CD4-positive, alpha-beta T cell treated with Interferon alpha-2 for 1 hour (primary cell): ENCODE measurements around the gene RBM23.
"Not testable (repeated sequence)": the region's sequence is repeated elsewhere in the genome, so short reads cannot be mapped to it uniquely, and the experiment has no call there.

Experiments used
- DNase-seq, 2 donors: peaks; one replicate each; pipeline ENCODE4 v3.0.0-alpha.2; 2020 to 2022

The RBM23 gene

GRCh38 chr14:22918804-22919600 is at the start of gene RBM23:
TSS of gene RBM23 (minus strand) at chr14:22919149.
- DNase-seq = peak; percentile 100

DNA sequence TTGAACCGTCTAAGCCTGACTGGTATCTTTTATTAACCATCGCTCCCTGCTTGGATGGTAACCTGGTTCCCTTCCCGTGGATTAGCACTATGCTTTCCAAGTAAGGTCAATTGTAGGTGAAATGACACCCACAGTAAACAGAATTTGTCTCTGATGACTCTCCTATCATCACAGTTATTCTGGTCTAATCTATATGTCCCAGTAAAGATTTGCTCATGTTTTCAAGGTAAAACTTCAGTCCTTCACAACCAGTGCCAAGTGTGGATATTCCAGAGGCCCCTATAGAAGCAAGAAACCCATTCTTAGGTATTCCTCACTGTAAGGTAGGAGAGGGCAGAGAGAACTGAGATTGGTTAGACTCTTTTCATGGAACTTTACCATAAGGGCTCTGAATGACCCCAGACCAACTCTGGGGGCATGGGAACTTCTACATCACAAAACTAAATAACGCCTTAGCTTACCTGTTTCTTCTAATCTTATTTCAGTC is 47.9 kb upstream of the RBM23 start:
- no peak for DNase-seq

DNA sequence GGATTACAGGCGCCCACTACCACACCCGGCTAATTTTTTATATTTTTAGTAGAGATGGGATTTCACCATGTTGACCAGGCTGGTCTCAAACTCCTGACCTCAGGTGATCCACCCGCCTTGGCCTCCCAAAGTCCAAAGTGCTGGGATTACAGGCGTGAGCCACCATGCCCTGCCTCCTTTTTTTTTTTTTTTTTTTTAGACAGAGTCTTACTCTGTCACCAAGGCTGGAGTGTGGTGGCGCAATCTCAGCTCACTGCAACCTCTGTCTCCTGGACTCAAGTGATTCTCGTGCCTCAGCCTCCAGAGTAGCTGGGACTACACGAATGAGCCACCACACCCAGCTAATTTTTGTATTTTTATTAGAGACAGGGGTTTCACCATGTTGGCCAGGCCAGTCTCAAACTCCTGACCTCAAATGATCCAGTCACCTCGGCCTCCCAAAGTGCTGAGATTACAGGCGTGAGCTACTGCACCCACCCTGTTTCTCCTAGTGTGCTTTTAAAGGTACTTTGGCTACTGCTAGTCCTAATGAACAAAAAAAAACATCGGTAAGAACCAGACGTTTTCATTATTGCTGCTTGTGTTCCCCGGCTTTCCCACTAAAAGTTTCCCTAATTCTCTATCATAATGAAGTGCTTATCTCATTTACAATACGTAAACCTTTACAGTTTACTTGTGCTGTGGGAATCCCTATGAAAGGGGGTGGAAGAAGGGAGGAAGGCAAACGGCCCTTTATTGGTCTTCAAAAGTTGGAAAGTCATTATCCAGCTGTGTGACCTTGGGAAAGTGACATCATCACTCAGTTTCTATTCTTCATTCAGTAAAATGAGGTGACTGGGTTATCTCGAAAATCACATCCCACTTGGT is 47.2 kb upstream of the RBM23 start:
- DNase-seq = not testable (repeated sequence)

- no peak for DNase-seq
These were observed 43.2 kb upstream of the RBM23 start for GRCh38 chr14:22962061-22962676.

DNA sequence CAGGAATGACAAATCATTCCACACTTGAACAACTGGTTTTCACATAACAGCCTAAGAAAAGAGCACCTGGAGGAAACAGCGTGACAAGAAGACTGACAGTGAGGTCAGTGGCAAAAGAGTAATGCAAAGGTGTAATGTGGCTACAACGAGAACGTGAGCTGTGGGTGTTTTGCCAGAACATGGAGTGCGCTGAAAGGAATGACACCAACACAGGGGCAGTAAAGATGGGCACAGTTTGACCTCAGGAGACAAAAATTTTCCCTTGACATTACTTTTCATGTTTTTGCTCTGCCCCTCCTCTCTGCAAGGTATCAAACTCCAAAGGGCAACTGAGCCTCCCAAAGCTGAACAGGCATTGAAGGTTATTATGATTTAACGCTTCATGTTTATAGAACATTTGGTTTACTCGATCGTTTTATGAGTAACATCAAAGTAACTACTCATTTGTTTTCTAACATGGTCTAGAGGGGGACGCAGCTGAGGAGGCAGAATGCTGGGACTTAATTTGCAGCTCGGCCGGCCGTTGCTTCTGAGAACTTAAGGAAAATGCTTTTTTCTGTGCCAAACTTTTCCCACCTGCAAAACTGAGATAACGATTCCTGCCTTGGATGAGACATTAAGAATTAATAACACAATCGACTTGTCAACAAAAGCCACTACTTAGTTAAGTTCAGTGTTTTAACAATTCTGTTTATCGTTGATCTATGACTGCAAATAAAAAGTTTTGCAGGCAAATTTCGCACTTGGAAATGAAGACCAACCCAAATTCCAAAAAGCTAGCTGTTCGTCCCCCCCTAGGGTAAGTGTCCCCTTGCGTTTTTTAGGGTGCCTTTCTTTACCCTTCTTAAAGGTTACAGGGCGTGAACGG is 37.0 kb upstream of the RBM23 start:
- no peak for DNase-seq

DNA sequence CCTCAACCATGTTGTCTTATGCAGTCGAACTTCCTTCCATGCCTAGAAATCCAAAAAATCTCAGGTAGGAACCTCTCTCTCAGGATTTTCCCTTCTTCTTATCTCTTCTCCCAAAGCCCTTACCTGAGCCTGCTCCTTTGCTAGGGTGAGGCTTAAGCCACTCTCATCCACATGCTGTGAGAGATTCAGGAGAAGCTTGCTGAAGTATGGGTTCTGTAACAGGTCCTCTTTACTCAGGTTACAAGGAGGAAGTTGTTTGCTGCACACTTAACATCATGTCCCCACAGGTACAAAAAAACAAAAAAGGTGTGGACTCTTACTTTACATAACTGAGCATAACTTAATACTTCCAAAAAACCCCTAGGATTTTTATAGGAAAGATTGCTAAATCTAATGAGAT is 33.5 kb upstream of the RBM23 start:
- no peak for DNase-seq

DNA sequence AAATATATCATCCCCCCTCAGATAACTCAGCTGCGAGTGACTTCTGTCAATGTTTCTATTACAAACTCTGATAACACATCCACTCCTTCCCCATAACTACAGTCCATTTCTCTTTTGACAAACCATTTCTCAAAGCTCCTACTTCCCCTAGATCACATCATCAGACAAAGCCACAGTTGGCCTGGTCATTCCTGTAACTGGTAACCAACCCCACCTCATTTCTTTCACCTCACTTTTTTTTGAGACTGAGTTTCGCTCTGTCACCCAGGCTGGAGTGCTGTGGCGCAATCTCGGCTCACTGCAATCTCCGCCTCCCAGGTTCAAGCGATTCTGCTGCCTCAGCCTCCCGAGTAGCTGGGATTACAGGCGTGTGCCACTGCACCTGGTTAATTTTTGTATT is 32.8 kb upstream of the RBM23 start:
- peak in 1 of 2 donors; percentile 40 for DNase-seq

DNA sequence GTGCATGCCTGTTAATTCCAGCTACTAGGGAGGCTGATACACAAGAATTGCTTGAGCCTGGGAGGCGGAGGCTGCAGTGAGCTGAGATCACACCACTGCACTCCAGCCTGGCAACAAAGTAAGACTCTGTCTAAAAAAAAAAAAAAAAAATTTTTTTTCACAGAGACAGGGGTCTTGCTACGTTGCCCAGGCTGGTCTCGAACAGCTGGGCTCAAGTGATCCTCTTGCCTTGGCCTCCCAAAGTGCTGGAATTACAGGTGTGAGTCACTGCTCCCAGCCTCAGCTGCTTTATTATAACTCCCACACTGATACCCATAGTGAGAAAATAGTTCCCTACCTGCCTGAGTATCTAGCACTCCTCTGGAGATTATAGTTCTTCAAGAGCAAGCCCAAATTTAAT is 26.7 kb upstream of the RBM23 start:
- no peak for DNase-seq

DNA sequence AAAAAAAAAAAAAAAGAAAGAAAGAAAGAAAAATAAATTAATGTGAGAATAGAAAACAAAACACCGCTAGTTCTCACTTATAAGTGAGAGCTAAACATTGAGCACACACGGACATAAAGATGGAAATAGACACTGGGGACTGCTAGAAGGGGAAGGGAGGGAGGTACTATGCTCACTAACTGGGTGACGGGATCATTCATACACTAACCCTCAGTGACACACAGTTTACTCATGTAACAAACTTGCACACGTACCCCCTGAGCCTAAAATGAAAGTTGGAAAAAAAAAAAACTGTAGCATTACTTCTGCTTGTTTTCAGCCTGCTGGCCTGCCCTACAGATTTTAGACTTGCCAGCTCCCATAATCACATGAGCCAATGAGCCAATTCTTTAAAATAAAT is 20.7 kb upstream of the RBM23 start:
- DNase-seq = no peak

DNA sequence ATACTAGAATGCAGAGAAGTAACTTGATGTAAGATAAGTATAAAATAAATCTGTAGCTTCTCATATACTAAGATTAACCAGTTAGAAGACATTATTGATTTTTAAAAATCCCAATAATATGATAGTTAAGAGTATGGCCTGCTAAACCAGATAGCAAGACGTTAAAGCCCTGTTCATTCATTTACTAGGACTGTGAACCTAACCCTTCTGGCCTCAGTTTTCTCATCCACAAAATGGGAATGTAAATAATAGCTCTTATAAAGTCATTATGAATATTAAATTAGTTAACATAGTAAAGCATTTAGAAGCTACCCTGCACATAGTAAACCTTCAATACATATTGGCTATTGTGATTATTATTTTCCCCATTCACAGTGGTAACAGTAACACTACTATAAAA is 16.2 kb upstream of the RBM23 start:
- DNase-seq = no peak

GRCh38 chr14:22932146-22932545 is 13.2 kb upstream of the RBM23 start:
- no peak for DNase-seq

DNA sequence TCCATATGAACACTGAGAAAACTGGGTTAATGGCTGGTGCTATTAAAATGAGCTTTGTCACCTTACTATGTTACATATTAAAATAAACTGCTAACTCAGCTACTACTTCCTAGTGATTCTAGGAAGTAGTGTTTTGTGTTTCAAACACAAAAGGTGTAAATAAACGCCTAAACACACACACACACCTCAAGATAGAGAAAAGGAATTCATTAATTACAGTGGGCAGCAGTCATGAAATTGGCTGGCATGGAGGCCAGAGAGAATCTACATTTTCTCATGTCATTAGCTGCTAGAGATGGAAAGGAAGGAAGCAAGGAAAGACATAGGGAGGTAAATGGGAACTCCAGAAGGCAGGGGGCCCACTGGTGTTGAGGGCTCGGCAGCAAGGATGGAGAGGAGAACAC is 11.0 kb upstream of the RBM23 start:
- no peak for DNase-seq

- DNase-seq = peak; percentile 99
These were observed 10.4 kb upstream of the RBM23 start, which contains the start of gene PRMT5 for GRCh38 chr14:22929104-22929960. TSS of gene PRMT5 (minus strand) at chr14:22929376. CDS start at chr14:22929361, 15 bp downstream.

GRCh38 chr14:22928237-22929103 is 9.5 kb upstream of the RBM23 start:
- no peak for DNase-seq

GRCh38 chr14:22926316-22926715 is 7.4 kb upstream of the RBM23 start:
- DNase-seq = no peak

GRCh38 chr14:22925513-22925912 is 6.6 kb upstream of the RBM23 start:
- no peak for DNase-seq

- DNase-seq = no peak
These were observed 4.8 kb upstream of the RBM23 start for GRCh38 chr14:22923746-22924145.

DNA sequence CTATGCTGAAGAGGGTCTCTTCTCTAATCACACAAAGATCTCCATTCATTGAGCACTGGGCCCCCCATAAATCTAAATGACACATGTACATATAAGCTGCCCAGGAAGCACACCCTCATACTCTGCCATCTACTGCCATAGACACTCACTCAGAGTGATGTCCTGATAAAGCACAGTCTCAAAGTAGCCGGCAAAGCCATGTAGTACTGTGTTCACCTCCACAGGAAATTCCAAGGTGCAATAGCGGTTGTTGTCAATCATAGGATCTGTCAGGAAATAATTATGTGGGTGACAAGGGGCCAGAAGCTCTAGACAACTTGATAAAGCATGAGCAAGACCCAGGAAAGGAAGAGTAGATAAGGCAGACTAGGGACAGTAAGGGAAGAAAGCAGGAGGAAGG is 3.3 kb upstream of the RBM23 start:
- DNase-seq = no peak

DNA sequence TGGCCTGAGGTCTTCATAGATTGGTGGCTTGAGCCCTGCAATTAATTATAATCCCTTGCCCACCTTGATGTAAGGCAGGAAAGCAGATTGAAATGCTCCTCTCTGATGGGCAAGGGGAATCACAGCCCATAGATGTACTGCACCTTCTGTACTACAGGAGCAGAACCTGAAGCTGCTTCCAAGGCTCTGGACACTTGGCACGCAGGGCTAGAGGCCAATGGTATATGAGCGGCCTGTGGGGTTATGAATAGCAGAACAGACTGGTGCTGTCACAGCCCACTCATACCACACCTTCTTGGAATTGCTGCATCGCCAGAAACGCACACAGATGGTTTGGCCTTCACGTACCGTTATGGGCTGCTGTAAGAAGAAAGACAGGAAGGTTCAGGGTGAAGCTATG is 1.7 kb upstream of the RBM23 start:
- DNase-seq = no peak

- DNase-seq = no peak
These were observed 612 bp upstream of the RBM23 start for GRCh38 chr14:22919601-22919921.
